ENCODE measurements around the gene CITED1.

DNA sequence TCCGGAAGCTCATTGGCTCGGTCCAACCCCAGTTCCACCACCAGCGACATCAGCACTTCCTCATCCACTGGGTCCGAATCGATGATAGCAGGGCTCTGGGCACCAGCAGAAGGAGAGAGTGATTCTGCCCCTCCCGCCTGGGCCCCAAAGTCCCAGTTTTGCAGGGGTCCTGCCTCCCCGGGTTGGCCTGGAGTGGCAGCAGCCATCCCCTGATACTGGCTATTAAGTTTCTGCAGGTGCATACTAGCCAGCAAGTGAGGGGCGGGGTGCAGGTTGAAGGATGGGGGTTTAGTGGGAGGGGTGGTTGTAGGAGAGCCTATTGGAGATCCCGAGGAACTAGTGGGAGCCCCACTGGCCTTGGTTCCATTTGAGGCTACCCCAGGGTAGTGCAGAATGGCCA lies 3.9 kb downstream of the CITED1 start:
- TF ChIP-seq SIN3A (IDR thresholded peaks at IDR 0.05; ENCODE audit: borderline replicate concordance, insufficient read depth, low read length) (no peak), POLR2AphosphoS5 (IDR thresholded peaks at IDR 0.05; ENCODE audit: low read depth, low read length) (no peak)

Data from PFSK-1 (cell line).